ENCODE results near the gene TRABD.

Gene TRABD

DNA sequence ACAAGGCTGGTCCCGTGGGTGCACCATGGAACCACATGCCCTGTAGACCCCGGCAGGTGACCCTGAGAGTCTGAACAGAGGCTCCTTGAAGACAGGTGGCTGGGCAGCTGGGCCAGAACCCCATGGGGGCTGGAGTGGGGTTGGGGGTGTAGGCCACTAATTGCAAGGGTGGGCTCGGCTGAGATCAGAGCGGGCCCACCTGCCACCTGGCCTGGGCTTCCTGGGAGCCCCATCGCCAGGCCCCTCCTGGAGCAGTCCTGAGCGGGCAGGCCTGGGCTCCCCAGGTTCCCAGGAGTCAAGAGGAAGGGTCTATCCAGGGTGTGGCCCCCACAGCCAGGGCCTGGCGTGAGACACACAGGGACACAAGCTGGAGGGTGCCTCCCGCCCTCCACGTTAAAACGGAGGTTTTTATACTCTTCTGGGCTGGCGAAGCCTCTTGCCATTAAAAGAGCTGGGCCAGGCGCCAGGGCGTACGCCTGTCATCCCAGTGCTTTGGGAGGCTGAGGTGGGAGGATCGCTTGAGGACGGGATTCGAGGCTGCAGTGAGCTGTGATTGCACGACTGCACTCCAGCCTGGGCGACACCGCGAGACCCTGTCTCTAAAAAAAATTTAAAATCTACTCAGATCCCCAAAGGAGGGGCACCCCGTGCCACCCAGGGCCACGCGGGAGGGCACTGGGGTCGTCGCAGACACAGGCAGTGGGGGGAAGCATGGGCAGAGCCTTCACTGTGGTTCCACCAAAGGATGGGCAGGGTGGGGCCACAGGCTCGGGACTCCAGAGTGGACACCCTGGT, 4.8 kb upstream of the TRABD start:
- no peak for TF ChIP-seq FOXP2 (optimal IDR thresholded peaks at IDR 0.05; ENCODE audit: borderline replicate concordance, extremely low read depth, extremely low read length, insufficient read depth)
- no peak for TF ChIP-seq POLR2AphosphoS5 (IDR thresholded peaks at IDR 0.05; ENCODE audit: low read depth, low read length)
- no peak for TF ChIP-seq SIN3A (IDR thresholded peaks at IDR 0.05; ENCODE audit: borderline replicate concordance, insufficient read depth, low read length)
- TF ChIP-seq, protein P1, sequence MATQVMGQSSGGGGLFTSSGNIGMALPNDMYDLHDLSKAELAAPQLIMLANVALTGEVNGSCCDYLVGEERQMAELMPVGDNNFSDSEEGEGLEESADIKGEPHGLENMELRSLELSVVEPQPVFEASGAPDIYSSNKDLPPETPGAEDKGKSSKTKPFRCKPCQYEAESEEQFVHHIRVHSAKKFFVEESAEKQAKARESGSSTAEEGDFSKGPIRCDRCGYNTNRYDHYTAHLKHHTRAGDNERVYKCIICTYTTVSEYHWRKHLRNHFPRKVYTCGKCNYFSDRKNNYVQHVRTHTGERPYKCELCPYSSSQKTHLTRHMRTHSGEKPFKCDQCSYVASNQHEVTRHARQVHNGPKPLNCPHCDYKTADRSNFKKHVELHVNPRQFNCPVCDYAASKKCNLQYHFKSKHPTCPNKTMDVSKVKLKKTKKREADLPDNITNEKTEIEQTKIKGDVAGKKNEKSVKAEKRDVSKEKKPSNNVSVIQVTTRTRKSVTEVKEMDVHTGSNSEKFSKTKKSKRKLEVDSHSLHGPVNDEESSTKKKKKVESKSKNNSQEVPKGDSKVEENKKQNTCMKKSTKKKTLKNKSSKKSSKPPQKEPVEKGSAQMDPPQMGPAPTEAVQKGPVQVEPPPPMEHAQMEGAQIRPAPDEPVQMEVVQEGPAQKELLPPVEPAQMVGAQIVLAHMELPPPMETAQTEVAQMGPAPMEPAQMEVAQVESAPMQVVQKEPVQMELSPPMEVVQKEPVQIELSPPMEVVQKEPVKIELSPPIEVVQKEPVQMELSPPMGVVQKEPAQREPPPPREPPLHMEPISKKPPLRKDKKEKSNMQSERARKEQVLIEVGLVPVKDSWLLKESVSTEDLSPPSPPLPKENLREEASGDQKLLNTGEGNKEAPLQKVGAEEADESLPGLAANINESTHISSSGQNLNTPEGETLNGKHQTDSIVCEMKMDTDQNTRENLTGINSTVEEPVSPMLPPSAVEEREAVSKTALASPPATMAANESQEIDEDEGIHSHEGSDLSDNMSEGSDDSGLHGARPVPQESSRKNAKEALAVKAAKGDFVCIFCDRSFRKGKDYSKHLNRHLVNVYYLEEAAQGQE (IDR thresholded peaks at IDR 0.05; ENCODE audit: insufficient read depth in 1 of 2, low read depth in 2 of 2, low read length in 2 of 2): no peak
- no peak for TF ChIP-seq TAF1 (IDR thresholded peaks at IDR 0.05; ENCODE audit: borderline replicate concordance, insufficient read depth, low read length)

GRCh38 chr22:50182176-50183081, 3.3 kb upstream of the TRABD start:
- TF ChIP-seq FOXP2 (optimal IDR thresholded peaks at IDR 0.05; ENCODE audit: borderline replicate concordance, extremely low read depth, extremely low read length, insufficient read depth): no peak
- no peak for TF ChIP-seq SIN3A (IDR thresholded peaks at IDR 0.05; ENCODE audit: borderline replicate concordance, insufficient read depth, low read length)
- TF ChIP-seq, protein P1 (IDR thresholded peaks at IDR 0.05; ENCODE audit: insufficient read depth in 1 of 2, low read depth in 2 of 2, low read length in 2 of 2): no peak
- TF ChIP-seq TAF1 (IDR thresholded peaks at IDR 0.05; ENCODE audit: borderline replicate concordance, insufficient read depth, low read length): no peak
- TF ChIP-seq POLR2AphosphoS5 (IDR thresholded peaks at IDR 0.05; ENCODE audit: low read depth, low read length): no peak

- TF ChIP-seq TAF1 (IDR thresholded peaks at IDR 0.05; ENCODE audit: borderline replicate concordance, insufficient read depth, low read length): no peak
- TF ChIP-seq, protein P1 (IDR thresholded peaks at IDR 0.05; ENCODE audit: insufficient read depth in 1 of 2, low read depth in 2 of 2, low read length in 2 of 2): no peak
- TF ChIP-seq SIN3A (IDR thresholded peaks at IDR 0.05; ENCODE audit: borderline replicate concordance, insufficient read depth, low read length): no peak
- TF ChIP-seq FOXP2 (optimal IDR thresholded peaks at IDR 0.05; ENCODE audit: borderline replicate concordance, extremely low read depth, extremely low read length, insufficient read depth): no peak
- TF ChIP-seq POLR2AphosphoS5 (IDR thresholded peaks at IDR 0.05; ENCODE audit: low read depth, low read length): no peak
These were observed 2.4 kb upstream of the TRABD start for GRCh38 chr22:50183141-50183971.

DNA sequence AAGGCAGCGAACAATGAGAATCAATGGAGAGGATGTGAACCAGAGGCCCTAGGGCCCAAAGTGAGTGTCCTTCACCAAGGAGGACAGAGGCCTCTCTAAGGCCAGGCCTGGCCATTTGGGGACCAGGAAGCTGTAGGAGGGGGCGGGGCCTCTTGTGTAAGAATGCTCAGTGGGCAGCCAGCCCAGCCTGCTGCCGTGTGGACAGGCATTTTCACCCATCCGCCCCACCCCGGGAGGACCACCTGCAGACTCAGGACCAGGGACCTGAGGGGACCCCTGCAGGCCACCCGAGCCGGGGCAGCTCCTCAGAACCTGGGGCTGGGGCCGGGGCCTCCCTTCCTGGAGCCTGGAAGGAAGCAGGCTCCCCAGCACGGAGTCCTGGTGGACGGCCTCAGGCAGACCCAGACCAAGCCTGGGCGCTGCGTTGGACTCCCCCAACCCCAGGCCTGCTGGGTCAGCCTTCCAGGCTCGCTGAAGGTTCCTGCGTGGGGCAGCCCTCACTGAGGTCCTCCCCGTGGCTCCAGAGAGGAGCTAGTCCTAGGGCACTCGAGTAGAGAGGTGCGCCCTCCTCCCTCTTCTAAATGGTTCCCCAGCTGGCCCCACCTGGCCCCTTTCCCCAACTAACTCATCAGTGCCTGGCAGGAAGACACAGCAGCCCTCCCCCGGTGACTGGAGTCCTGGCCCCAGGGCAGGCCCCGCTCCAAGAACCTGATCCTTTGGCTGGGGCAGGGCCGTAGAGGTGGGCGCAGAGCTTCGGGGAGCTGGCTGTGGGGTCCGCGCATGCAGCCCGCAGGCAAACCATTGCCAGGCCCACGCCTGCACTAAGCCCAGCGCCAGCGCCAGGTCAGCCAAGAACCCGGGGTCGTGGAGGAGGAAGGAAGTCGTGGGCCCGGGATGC, 1.5 kb upstream of the TRABD start:
- TF ChIP-seq, protein P1 (IDR thresholded peaks at IDR 0.05; ENCODE audit: insufficient read depth in 1 of 2, low read depth in 2 of 2, low read length in 2 of 2): no peak
- TF ChIP-seq FOXP2 (optimal IDR thresholded peaks at IDR 0.05; ENCODE audit: borderline replicate concordance, extremely low read depth, extremely low read length, insufficient read depth) (no peak), POLR2AphosphoS5 (IDR thresholded peaks at IDR 0.05; ENCODE audit: low read depth, low read length) (no peak), SIN3A (IDR thresholded peaks at IDR 0.05; ENCODE audit: borderline replicate concordance, insufficient read depth, low read length) (no peak), TAF1 (IDR thresholded peaks at IDR 0.05; ENCODE audit: borderline replicate concordance, insufficient read depth, low read length) (no peak)
